Skin epidermis (tissue), 12 donors: Measurements from ENCODE around the gene ARID1B.

ENCODE experiments used
- H3K27ac ChIP-seq, 21 experiments: fragments of 200-600 bp; sonication (generic) in 11 of 21; one replicate each; pipeline ENCODE4 v1.5.0; 2020; ENCODE audit warnings: mild to moderate bottlenecking in 3 of 21, inconsistent platforms in 2 of 21, moderate library complexity in 2 of 21
- H3K4me3 ChIP-seq, 7 experiments: fragments of 200-600 bp; sonication (generic) in 2 of 7; one replicate each; pipeline ENCODE4 v1.5.0; 2020; ENCODE audit warnings: inconsistent platforms in 2 of 7, mild to moderate bottlenecking in 2 of 7, moderate library complexity in 1 of 7

ARID1B gene

DNA sequence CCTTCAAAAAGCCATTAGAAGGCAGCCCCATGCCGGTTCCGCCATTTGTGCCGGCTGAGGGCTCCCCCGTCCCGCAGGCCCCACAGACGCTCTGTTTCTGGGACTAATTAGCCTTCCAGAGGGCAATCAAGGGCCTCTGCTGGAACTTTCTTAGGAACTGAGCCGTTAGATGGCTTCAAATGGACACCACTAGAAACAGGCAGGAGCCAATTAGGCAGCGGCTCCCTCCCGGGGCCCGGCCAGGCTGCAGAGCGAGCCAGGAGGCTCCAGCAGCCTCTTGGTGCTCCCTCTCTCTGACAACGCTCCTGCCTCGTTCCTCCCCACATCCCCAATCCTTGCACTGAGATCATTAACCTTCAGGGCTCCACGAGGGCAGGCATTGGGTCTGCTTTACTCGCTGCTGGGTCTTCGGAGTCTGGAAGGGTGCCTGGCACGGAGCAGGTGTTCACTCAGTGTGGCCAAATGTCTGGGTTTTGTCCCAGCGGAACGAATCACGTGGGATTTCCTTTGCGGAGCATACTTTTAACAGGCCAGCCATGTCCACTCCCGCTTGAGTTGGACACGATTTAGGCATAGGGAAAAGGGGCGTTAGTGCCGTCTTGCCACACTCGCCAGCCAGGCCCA is 447.9 kb downstream of the ARID1B start:
- Histone ChIP-seq H3K27ac (peak overlapping the region in 8 of 21 experiments; percentile 9 to 81 (median 48)), H3K4me3 (no peak overlapping the region)

GRCh38 chr6:157225575-157225995 is 448.4 kb downstream of the ARID1B start:
- H3K4me3 ChIP-seq = no peak overlapping the region
- peak overlapping the region in 9 of 21 experiments; percentile 9 to 81 (median 51) for H3K27ac ChIP-seq

GRCh38 chr6:157226026-157226625 is 448.9 kb downstream of the ARID1B start:
- Histone ChIP-seq H3K27ac (peak overlapping the region in 6 of 21 experiments; percentile 9 to 73 (median 48)), H3K4me3 (no peak overlapping the region)

DNA sequence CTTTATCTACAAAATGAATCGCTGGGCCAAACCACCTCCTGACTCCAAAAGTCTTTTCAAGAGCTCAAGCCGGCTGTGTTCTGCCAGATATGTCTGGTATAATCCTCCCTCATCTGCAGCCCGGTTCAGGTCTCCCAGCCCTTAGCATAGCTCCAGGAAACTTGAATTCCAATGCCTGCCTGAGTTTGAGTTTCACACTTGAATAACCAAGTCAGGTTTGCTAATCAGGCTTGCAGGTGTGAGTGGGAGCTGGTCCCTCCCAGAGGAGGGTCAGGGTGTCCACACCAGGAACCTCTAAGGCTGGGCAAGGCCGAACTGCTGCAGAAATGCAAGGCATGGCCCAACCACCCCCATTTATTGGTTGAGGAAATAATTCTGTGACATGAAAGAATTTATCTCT is 449.6 kb downstream of the ARID1B start:
- Histone ChIP-seq H3K4me3 (no peak overlapping the region), H3K27ac (peak overlapping the region in 2 of 21 experiments; percentile 39 to 52)

DNA sequence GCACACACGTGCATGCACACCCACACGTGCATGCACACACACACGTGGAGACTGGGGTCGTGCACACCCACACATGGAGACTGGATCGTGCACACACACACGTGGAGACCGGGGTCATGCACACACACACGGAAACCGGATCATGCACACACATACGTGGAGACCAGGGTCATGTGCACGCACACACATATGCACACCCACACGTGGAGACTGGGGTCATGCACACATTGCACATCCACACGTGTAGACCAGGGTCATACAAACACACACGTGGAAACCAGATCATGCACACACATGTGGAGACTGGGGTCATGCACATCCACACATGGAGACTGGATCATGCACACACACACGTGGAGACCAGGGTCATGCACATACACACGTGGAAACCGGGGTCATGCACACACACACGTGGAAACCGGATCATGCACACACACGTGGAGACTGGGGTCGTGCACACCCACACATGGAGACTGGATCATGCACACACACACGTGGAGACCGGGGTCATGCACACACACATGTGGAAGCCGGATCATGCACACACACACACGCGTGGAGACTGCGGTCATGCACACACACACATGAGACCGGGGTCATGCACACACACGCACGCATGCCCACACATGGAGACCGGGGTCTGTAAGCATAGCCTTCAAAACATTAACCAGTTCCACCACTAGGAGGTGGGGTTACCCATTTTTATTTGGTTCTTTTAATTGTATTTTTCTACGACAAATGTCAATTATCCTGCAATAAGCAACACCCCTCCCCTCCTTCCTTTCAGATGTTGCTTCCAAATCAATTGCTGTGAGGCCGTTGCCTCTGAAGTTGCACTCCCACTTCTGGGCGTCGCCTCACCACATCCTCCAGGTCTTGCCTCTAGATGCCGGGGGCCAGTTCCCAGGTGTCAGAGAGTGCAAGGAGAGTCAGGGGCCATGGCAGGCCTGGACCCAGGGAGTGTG is 450.3 kb downstream of the ARID1B start:
- no peak overlapping the region for H3K27ac ChIP-seq

GRCh38 chr6:157228426-157229131 is 451.4 kb downstream of the ARID1B start:
- Histone ChIP-seq H3K27ac (peak overlapping the region in 1 of 21 experiments; percentile 8), H3K4me3 (no peak overlapping the region)

More for the DNA sequence above, 450.3 kb downstream of the ARID1B start:
- H3K4me3 ChIP-seq = no peak overlapping the region

DNA sequence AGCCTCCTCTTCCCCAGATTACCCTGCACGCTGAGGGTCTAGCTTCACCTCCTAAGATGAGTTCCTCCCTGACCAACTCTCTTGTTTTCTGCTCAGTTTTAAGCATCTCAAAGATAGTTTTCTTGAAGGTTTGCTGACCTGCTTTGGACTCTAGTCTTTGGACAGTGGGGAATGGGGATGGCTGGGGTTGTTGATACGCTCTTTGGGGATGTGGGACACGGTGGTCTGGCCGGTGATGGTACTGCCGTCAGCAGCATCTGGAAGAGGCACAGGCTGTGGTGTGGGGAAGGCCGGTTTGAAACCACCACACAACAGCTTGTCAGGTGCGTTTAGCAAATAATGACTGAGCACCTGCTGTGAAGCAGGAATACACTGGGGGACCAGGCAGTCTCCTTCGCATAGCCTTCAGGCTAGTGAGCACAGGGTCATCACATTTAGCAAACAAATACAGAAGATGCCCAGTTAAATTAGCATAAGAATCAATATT is 452.0 kb downstream of the ARID1B start:
- Histone ChIP-seq H3K4me3 (no peak overlapping the region), H3K27ac (peak overlapping the region in 1 of 21 experiments; percentile 8)

GRCh38 chr6:157229713-157230112 is 452.5 kb downstream of the ARID1B start:
- Histone ChIP-seq H3K4me3 (no peak overlapping the region), H3K27ac (no peak overlapping the region)

- no peak overlapping the region for H3K4me3 ChIP-seq
- H3K27ac ChIP-seq = no peak overlapping the region
Measured at GRCh38 chr6:157230910-157231309, 453.7 kb downstream of the ARID1B start.

GRCh38 chr6:157232161-157232895 is 455.1 kb downstream of the ARID1B start:
- H3K27ac ChIP-seq = no peak overlapping the region
- no peak overlapping the region for H3K4me3 ChIP-seq

DNA sequence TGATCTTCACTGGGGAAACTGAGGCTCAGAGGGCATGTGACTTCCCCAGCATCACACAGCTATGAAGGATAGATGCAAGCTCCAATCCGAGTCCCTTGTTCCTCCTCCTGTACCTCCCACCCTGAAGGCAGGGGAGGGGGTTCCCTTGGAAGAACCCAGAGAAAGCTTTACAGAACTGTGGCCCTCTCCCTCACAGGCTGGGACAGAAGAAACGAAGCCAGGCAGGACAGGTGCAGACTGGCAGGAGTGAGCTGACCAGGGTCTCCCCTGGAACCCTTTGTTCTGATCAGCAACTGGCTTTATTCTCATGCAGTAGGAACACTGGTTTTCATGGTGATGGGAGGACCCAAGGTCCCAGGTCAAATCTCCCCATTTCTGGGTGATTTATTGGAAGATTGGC is 456.0 kb downstream of the ARID1B start:
- Histone ChIP-seq H3K4me3 (no peak overlapping the region), H3K27ac (no peak overlapping the region)

- no peak overlapping the region for H3K4me3 ChIP-seq
- no peak overlapping the region for H3K27ac ChIP-seq
Measured at GRCh38 chr6:157233686-157234085, 456.5 kb downstream of the ARID1B start.

- peak overlapping the region; percentile 35 to 54 (median 37) for H3K4me3 ChIP-seq
- peak overlapping the region in 11 of 21 experiments; percentile 12 to 88 (median 72) for H3K27ac ChIP-seq
Measured at GRCh38 chr6:157235600-157236039, 458.4 kb downstream of the ARID1B start.

DNA sequence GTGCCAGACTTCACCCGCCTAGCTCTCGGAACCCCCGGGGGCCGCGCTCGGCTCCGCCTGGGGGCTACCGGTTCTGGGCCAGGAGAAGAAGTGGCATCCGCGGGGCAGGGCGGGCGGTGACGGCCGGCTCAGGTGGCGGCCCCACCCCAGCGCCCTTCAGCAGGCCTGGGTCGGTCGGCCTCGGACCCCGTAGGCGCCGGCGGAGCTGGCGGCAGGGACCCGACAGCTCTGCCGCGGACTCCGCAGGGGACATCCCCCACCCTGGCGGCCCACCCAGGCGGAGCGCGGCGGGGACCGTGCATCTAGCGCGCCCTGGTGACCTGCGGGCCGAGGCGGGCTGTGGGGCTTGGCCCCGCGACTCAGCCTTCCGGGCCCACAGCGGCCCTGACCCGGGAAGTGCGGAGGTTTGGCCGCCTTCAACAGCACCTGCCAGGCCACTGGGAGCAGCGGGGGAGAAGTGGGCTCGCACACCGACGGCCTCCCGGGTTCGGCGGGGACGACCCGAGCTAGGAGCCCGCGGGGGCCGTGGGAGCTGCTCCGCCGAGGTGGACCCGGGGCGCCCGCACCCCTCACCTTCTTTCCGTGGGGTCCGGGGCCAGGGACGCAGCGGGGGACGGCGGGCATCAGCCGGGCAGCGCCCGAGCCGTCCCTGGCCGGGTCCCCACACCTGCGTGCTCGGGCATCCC is 459.0 kb downstream of the ARID1B start:
- H3K4me3 ChIP-seq = peak overlapping the region; percentile 35 to 54 (median 37)
- H3K27ac ChIP-seq = peak overlapping the region in 12 of 21 experiments; percentile 12 to 88 (median 70)

DNA sequence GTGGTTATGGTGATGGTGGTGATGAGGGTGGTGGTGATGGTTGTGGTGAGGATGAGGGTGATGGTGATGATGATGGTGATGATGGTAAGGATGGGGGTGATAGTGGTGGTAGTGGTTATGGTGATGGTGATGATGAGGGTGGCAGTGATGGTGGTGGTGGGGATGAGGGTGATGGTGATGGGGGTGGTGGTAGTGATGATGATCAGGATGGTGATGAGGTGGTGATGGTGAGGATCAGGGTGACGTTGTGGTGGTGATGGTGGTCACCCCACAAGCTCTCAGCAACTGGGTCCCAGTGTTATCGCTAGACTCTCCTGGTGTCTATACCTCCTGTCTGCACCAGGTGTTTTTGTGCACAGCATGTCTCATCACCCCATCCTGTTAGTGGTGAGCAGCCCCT is 461.2 kb downstream of the ARID1B start:
- H3K27ac ChIP-seq = peak overlapping the region in 1 of 21 experiments; percentile 85
- H3K4me3 ChIP-seq = no peak overlapping the region

GRCh38 chr6:157239148-157239547 is 462.0 kb downstream of the ARID1B start:
- H3K27ac ChIP-seq = peak overlapping the region in 10 of 21 experiments; percentile 1 to 85 (median 76)
- H3K4me3 ChIP-seq = no peak overlapping the region

DNA sequence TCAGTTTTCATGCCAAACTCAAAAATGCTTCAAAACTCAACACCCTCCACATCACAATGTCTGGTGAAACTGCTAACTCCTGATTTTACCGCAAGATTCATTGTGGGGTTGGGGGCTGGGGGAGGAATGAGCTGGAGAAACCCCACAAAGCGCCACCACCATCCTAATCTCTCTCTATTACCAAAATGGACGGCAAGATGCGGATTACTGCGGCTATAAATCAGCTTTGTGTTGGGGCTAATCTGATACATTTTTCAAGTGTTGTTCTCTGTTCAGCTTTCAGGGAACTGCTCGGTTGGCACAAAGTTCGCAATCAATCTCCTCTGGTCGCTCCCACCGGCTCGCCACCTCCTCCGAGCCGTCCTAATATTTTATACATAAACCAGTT is 462.5 kb downstream of the ARID1B start:
- H3K4me3 ChIP-seq = peak overlapping the region in 2 of 7 experiments; percentile 14 to 18
- H3K27ac ChIP-seq = peak overlapping the region in 13 of 21 experiments; percentile 1 to 85 (median 64)
